ENCODE measurements around the gene CCER1. TPM values are rescaled to one million over a fixed set of nuclear protein-coding genes. Genes with fewer than 3 reads are reported as not detected.
"Not testable (repeated sequence)": the region's sequence is repeated elsewhere in the genome, so short reads cannot be mapped to it uniquely, and the experiment has no call there.

CCER1 gene
- polyA plus RNA-seq (ENCODE audit: insufficient read length), result not detected

GRCh38 chr12:90954921-90955320, at the start of gene CCER1:
TSS of gene CCER1 (minus strand) at chr12:90955176. CDS start at chr12:90954742, 434 bp downstream.
- no peak for DNase-seq (ENCODE audit: low read depth)

- no peak for DNase-seq (ENCODE audit: low read depth)
Observed at GRCh38 chr12:91003737-91004136, 48.8 kb upstream of the CCER1 start.

GRCh38 chr12:91001306-91001705, 46.3 kb upstream of the CCER1 start:
- DNase-seq (ENCODE audit: low read depth), result no peak

- DNase-seq (ENCODE audit: low read depth), result no peak
Observed at GRCh38 chr12:90999966-91000365, 45.0 kb upstream of the CCER1 start.

- DNase-seq (ENCODE audit: low read depth), result no peak
Observed at GRCh38 chr12:90999527-90999926, 44.6 kb upstream of the CCER1 start.

GRCh38 chr12:90995010-90995409, 40.0 kb upstream of the CCER1 start:
- DNase-seq (ENCODE audit: low read depth), result no peak

GRCh38 chr12:90991952-90992465, 37.0 kb upstream of the CCER1 start:
- no peak for DNase-seq (ENCODE audit: low read depth)

- no peak for DNase-seq (ENCODE audit: low read depth)
Observed at GRCh38 chr12:90990611-90991010, 35.6 kb upstream of the CCER1 start.

GRCh38 chr12:90989686-90990111, 34.7 kb upstream of the CCER1 start:
- peak; percentile 85 for DNase-seq (ENCODE audit: low read depth)

- no peak for DNase-seq (ENCODE audit: low read depth)
Observed at GRCh38 chr12:90987520-90987919, 32.5 kb upstream of the CCER1 start.

- DNase-seq (ENCODE audit: low read depth), result no peak
Observed at GRCh38 chr12:90987101-90987500, 32.1 kb upstream of the CCER1 start.

- DNase-seq (ENCODE audit: low read depth), result not testable (repeated sequence)
Observed at GRCh38 chr12:90985331-90985730, 30.4 kb upstream of the CCER1 start.

GRCh38 chr12:90984114-90984513, 29.1 kb upstream of the CCER1 start:
- DNase-seq (ENCODE audit: low read depth), result no peak

GRCh38 chr12:90982170-90982569, 27.2 kb upstream of the CCER1 start:
- no peak for DNase-seq (ENCODE audit: low read depth)

GRCh38 chr12:90979951-90980350, 25.0 kb upstream of the CCER1 start:
- DNase-seq (ENCODE audit: low read depth), result peak; percentile 89

GRCh38 chr12:90979019-90979418, 24.0 kb upstream of the CCER1 start:
- no peak for DNase-seq (ENCODE audit: low read depth)

GRCh38 chr12:90978117-90978770, 23.3 kb upstream of the CCER1 start:
- DNase-seq (ENCODE audit: low read depth), result no peak

GRCh38 chr12:90977224-90977623, 22.2 kb upstream of the CCER1 start:
- DNase-seq (ENCODE audit: low read depth), result no peak

- no peak for DNase-seq (ENCODE audit: low read depth)
Observed at GRCh38 chr12:90974286-90974685, 19.3 kb upstream of the CCER1 start.

- no peak for DNase-seq (ENCODE audit: low read depth)
Observed at GRCh38 chr12:90972226-90972625, 17.2 kb upstream of the CCER1 start.

GRCh38 chr12:90970911-90971310, 15.9 kb upstream of the CCER1 start:
- DNase-seq (ENCODE audit: low read depth), result no peak

GRCh38 chr12:90970471-90970870, 15.5 kb upstream of the CCER1 start:
- DNase-seq (ENCODE audit: low read depth), result no peak

- DNase-seq (ENCODE audit: low read depth), result no peak
Observed at GRCh38 chr12:90969851-90970250, 14.9 kb upstream of the CCER1 start.

- DNase-seq (ENCODE audit: low read depth), result no peak
Observed at GRCh38 chr12:90969346-90969745, 14.4 kb upstream of the CCER1 start.
